ENCODE data around the gene INTS2. TPM values are rescaled to one million over a fixed set of nuclear protein-coding genes. Genes with fewer than 3 reads are reported as not detected.
"Not testable (repeated sequence)": the region's sequence is repeated elsewhere in the genome, so short reads cannot be mapped to it uniquely, and the experiment has no call there.

Gene INTS2
- total RNA-seq, 1 experiment from 2014 or later, result 17.5 TPM

DNA sequence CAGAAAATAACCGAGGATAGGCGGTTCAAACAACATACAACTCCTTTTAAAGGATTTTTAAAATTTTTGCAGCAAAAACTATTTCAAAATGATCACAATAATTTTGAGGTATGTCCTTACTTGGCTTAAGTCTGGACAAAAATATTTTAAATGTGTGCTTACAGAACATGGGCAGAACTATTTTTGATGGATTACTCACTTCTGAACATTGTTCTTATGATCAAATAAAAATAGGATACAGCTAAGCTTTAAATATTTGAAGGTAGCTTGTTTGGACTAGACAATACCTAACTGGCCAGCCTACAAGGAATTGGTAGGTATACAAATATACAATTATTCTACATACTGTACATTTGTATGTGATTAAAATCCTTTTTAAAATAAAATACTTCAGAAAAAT, 14.3 kb upstream of the INTS2 start:
- Histone ChIP-seq H4K20me1 (ENCODE audit: insufficient read depth) (peaks cover 6% of the 10 kb centered on the region; the same call in 1 of the 2 replicates), H3K36me3 (ENCODE audit: low read depth) (peaks cover 30% of the 10 kb centered on the region; the same call in 1 of the 2 replicates), H3K27ac (no peak overlapping the region), H3K79me2 (ENCODE audit: low read depth) (no peaks in the 10 kb centered on the region), H3K9me3 (ENCODE audit: insufficient read depth, low read depth) (no peaks in the 10 kb centered on the region), H3K9me2 (ENCODE audit: insufficient read depth) (no peaks in the 10 kb centered on the region), H3F3A (ENCODE audit: insufficient read depth, low read depth) (peaks cover 32% of the 10 kb centered on the region), H3K27me3 (ENCODE audit: insufficient read depth, low read depth) (no peaks in the 10 kb centered on the region), H3K4me1 (replicated peaks; ENCODE audit: insufficient read depth) (no peaks in the 10 kb centered on the region), H3K4me3 (no peak overlapping the region), H3K4me2 (no peak overlapping the region), H2AFZ (no peak overlapping the region)
- intact Hi-C loops (cut with micrococcal nuclease; ENCODE audit: unreplicated experiment), result no loop called here
- no peak for DNase-seq
- CTCF ChIA-PET, result no interaction called here
- BruUV-seq (replicated peaks), result no TSS peak
- TF ChIP-seq, protein P1, sequence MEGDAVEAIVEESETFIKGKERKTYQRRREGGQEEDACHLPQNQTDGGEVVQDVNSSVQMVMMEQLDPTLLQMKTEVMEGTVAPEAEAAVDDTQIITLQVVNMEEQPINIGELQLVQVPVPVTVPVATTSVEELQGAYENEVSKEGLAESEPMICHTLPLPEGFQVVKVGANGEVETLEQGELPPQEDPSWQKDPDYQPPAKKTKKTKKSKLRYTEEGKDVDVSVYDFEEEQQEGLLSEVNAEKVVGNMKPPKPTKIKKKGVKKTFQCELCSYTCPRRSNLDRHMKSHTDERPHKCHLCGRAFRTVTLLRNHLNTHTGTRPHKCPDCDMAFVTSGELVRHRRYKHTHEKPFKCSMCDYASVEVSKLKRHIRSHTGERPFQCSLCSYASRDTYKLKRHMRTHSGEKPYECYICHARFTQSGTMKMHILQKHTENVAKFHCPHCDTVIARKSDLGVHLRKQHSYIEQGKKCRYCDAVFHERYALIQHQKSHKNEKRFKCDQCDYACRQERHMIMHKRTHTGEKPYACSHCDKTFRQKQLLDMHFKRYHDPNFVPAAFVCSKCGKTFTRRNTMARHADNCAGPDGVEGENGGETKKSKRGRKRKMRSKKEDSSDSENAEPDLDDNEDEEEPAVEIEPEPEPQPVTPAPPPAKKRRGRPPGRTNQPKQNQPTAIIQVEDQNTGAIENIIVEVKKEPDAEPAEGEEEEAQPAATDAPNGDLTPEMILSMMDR (conservative IDR thresholded peaks at IDR 0.05), result no peak
- TF ChIP-seq EZH2 (IDR thresholded peaks at IDR 0.05; ENCODE audit: low read depth), result no peak
- POLR2A ChIA-PET (ENCODE audit: unreplicated experiment), result no interaction called here

DNA sequence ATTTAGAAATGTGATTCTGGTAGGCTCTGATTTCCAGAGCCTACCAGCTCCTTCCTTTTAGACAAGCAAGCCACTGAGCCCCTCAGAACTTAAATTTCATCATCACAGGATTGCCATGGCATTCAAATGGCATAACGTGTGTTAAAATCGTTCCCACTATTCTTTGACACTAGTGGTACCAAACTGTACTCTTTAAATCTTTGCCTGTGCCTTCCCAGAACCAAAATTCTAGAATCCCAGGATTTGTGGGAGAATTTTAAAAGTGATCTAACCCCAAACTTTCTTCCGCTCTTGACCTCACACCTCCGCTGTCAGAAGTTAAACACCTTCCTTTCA, 287 bp upstream of the INTS2 start:
- Histone ChIP-seq H3K4me2 (peak overlapping the region; percentile 98), H3K36me3 (ENCODE audit: low read depth) (no peaks in the 10 kb centered on the region), H3F3A (ENCODE audit: insufficient read depth, low read depth) (0 out of 2 replicates have a peak, but pooled peaks cover 4% of the 10 kb centered on the region), H2AFZ (peak overlapping the region; percentile 97), H3K9me3 (ENCODE audit: insufficient read depth, low read depth) (no peaks in the 10 kb centered on the region), H3K27ac (no peak overlapping the region), H3K79me2 (ENCODE audit: low read depth) (peaks cover 19% of the 10 kb centered on the region), H3K4me1 (replicated peaks; ENCODE audit: insufficient read depth) (peaks cover 11% of the 10 kb centered on the region; the same call in 1 of the 2 replicates), H3K4me3 (peak overlapping the region; percentile 94), H4K20me1 (ENCODE audit: insufficient read depth) (no peaks in the 10 kb centered on the region), H3K9me2 (ENCODE audit: insufficient read depth) (no peaks in the 10 kb centered on the region), H3K27me3 (ENCODE audit: insufficient read depth, low read depth) (no peaks in the 10 kb centered on the region)
- CTCF ChIA-PET, result interaction anchor here (0.7 kb wide), 1 partner anchor 333 kb away, joined by 3 read pairs; no protein-coding TSS in a partner anchor
- no peak for TF ChIP-seq EZH2 (IDR thresholded peaks at IDR 0.05; ENCODE audit: low read depth)
- TF ChIP-seq, protein P1 (conservative IDR thresholded peaks at IDR 0.05), result no peak
- intact Hi-C loops (cut with micrococcal nuclease; ENCODE audit: unreplicated experiment), result no loop called here
- no peak for DNase-seq
- TSS peak; percentile 84 for BruUV-seq (replicated peaks)
- POLR2A ChIA-PET (ENCODE audit: unreplicated experiment), result no interaction called here

DNA sequence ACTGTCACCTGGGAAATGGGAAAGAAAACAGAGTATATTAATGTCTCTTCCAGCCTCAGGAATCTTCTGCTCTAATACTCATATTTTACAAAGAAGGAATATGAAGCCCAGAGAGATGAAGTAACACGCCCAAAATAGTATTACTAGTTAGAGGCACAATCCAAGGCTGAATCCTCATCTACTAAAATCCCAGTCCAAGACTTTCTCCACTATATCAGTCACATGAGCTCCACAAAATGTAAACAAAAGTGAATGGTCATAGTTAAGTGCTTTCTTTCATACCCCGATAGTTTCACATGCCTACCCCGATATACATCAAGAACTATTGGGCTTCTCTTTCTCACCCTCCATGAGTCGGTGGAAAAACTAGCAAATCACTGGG, 965 bp downstream of the INTS2 start:
- Histone ChIP-seq H3K27me3 (ENCODE audit: insufficient read depth, low read depth) (no peaks in the 10 kb centered on the region), H4K20me1 (ENCODE audit: insufficient read depth) (no peaks in the 10 kb centered on the region), H3K9me3 (ENCODE audit: insufficient read depth, low read depth) (no peaks in the 10 kb centered on the region), H3K36me3 (ENCODE audit: low read depth) (no peaks in the 10 kb centered on the region), H2AFZ (peak overlapping the region; percentile 97), H3K4me1 (replicated peaks; ENCODE audit: insufficient read depth) (peaks cover 11% of the 10 kb centered on the region; the same call in 1 of the 2 replicates), H3K27ac (peak overlapping the region; percentile 62), H3F3A (ENCODE audit: insufficient read depth, low read depth) (0 out of 2 replicates have a peak, but pooled peaks cover 4% of the 10 kb centered on the region), H3K4me3 (peak overlapping the region; percentile 94), H3K9me2 (ENCODE audit: insufficient read depth) (no peaks in the 10 kb centered on the region), H3K4me2 (peak overlapping the region; percentile 98), H3K79me2 (ENCODE audit: low read depth) (peaks cover 19% of the 10 kb centered on the region)
- no peak for DNase-seq
- no peak for TF ChIP-seq EZH2 (IDR thresholded peaks at IDR 0.05; ENCODE audit: low read depth)
- TF ChIP-seq, protein P1 (conservative IDR thresholded peaks at IDR 0.05), result no peak
- ChIA-PET CTCF (no interaction called here), POLR2A (ENCODE audit: unreplicated experiment) (no interaction called here)
- intact Hi-C loops (cut with micrococcal nuclease; ENCODE audit: unreplicated experiment), result no loop called here
- BruUV-seq (replicated peaks), result no TSS peak

DNA sequence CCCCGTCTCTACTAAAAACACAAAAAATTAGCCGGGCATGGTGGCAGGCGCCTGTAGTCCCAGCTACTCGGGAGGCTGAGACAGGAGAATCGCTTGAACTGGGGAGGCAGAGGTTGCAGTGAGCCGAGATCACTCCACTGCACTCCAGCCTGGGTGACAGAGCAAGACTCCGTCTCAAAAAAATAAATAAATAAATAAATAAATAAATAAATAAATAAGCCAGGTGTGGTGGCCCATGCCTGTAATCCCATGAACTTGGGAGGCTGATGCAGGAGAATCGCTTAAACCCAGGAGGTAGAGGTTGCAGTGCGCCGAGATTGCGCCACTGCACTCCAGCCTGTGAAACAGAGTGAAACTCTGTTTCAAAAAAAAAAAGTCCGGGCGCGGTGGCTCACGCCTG, 12.6 kb downstream of the INTS2 start:
- not testable (repeated sequence) for BruUV-seq (replicated peaks)

More for the DNA sequence above, 12.6 kb downstream of the INTS2 start:
- peaks cover 17% of the 10 kb centered on the region for H3K36me3 ChIP-seq (ENCODE audit: low read depth)
- H3K79me2 ChIP-seq (ENCODE audit: low read depth); DNase-seq; intact Hi-C loops (cut with micrococcal nuclease; ENCODE audit: unreplicated experiment); H3K4me2 ChIP-seq; H3K27ac ChIP-seq; H3K9me2 ChIP-seq (ENCODE audit: insufficient read depth); H4K20me1 ChIP-seq (ENCODE audit: insufficient read depth); H3K27me3 ChIP-seq (ENCODE audit: insufficient read depth, low read depth); H3K4me3 ChIP-seq; H2AFZ ChIP-seq; H3F3A ChIP-seq (ENCODE audit: insufficient read depth, low read depth); H3K9me3 ChIP-seq (ENCODE audit: insufficient read depth, low read depth); CTCF ChIA-PET; H3K4me1 ChIP-seq (replicated peaks; ENCODE audit: insufficient read depth); POLR2A ChIA-PET (ENCODE audit: unreplicated experiment): not testable (repeated sequence)

Data from PC-9 (cell line).